ENCODE results near the gene DDX43. TPM values are rescaled to one million over a fixed set of nuclear protein-coding genes. Genes with fewer than 3 reads are reported as not detected.

Gene DDX43
- total RNA-seq, 1 experiment from 2014 or later, result 0.33 TPM

DNA sequence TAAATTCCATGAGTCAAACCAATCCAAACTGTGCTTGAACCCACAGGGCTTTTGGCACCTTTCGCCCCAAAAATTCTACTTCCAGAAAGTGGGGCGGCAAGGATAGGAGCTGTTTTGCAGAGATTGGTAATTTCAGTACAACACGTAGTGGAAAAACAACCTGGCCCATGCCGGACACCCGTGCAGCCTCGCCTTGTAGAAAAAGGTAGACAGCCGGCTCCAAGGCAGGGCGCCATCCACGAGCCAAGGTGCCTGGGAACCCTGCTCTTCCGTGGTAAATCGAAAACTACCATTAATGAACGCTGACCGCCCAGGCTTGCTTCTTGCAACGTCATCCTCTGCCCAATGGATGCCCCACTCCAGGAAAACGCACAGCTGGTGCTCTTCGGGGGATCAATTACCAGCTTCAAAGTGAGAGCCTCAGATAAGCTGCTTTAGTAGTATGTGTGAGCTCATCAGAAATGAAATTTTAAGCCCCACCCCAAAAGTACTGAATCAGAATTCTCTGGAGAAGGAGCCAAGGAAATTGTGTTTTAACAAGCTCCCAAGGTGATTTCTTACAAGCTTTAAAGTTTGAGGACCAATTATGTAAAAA is 26.8 kb upstream of the DDX43 start:
- no peak for TF ChIP-seq CTCF (conservative IDR thresholded peaks at IDR 0.05)
- no peak overlapping the region for H3T11ph ChIP-seq (ENCODE audit: low read length)
- no peak overlapping the region for H4K91ac ChIP-seq (ENCODE audit: insufficient read length, low read depth, low read length)
- DNase-seq, result no peak
- H3K4me2 ChIP-seq (ENCODE audit: insufficient read depth, insufficient read length, low read length), result no peak overlapping the region
- no peak overlapping the region for H2BK5ac ChIP-seq (ENCODE audit: insufficient read length, low read length)
- no peak overlapping the region for H4K5ac ChIP-seq (ENCODE audit: insufficient read length, low read depth, low read length)
- peaks cover 0 to 2% (median 0%) of the 10 kb centered on the region in 3 experiments; a peak in 2 of 7 replicates for H3K36me3 Mint-ChIP-seq (ENCODE audit: insufficient read depth in 1 of 3, low read depth in 3 of 3)
- H3K27ac Mint-ChIP-seq, result peak overlapping the region in 1 of 3 experiments; percentile 25; a peak in 2 of 7 replicates
- H3K9ac ChIP-seq (ENCODE audit: extremely low read depth, insufficient read length, low read length), result no peak overlapping the region
- H2BK15ac ChIP-seq (ENCODE audit: low read depth, low read length), result no peak overlapping the region
- H3K14ac ChIP-seq (ENCODE audit: insufficient read depth, low read length), result no peak overlapping the region
- WGBS (ENCODE audit: extremely low coverage, insufficient read length, low lambda C conversion rate), result no CpG with 5 or more reads among the region's 16 CpGs
- H3K79me1 ChIP-seq (ENCODE audit: insufficient read depth, low read depth, low read length, poor library complexity, severe bottlenecking), result no peaks in the 10 kb centered on the region
- no peak overlapping the region for H3K27ac ChIP-seq (ENCODE audit: insufficient read length, low read depth, low read length)
- no peak overlapping the region for H2AFZ ChIP-seq (ENCODE audit: low read length)
- H2AK5ac ChIP-seq (ENCODE audit: insufficient read length, low read length), result no peak overlapping the region
- H3K4me1 ChIP-seq (ENCODE audit: insufficient read depth, low read length), result peaks cover 2% of the 10 kb centered on the region; the same call in 1 of the 2 replicates
- no peak overlapping the region for H2BK20ac ChIP-seq (ENCODE audit: low read depth, low read length, poor library complexity, severe bottlenecking)
- H3K9me3 ChIP-seq (ENCODE audit: control insufficient read depth, low read depth, low read length), result no peaks in the 10 kb centered on the region
- H3K27me3 Mint-ChIP-seq (ENCODE audit: low read depth), result peaks cover 2% of the 10 kb centered on the region; the same call in 1 of the 2 replicates
- H3K23me2 ChIP-seq (ENCODE audit: insufficient read length, low read depth, low read length, poor library complexity, severe bottlenecking), result no peaks in the 10 kb centered on the region
- H4K8ac ChIP-seq (replicated peaks; ENCODE audit: insufficient read length, low read depth, low read length), result no peak overlapping the region
- H3K4ac ChIP-seq (ENCODE audit: low read depth, low read length), result no peak overlapping the region
- no peak overlapping the region for H2BK12ac ChIP-seq (ENCODE audit: insufficient read length, low read depth, low read length)
- no peak overlapping the region for H3K18ac ChIP-seq (ENCODE audit: insufficient read length, low read depth, low read length)
- H2BK120ac ChIP-seq (ENCODE audit: low read depth, low read length, poor library complexity, severe bottlenecking), result no peak overlapping the region
- peaks cover 0 to 12% of the 10 kb centered on the region in 2 experiments; a peak in 4 of 5 replicates for H3K9me3 Mint-ChIP-seq
- no peaks in the 10 kb centered on the region for H4K20me1 ChIP-seq (ENCODE audit: control insufficient read depth, insufficient read depth, insufficient read length)
- no peak overlapping the region for H3K56ac ChIP-seq (ENCODE audit: insufficient read length, low read depth, low read length)
- H3K4me3 Mint-ChIP-seq, result no peak overlapping the region
- H3K27me3 ChIP-seq (ENCODE audit: insufficient read depth, low read length), result no peaks in the 10 kb centered on the region
- no peak overlapping the region for H3K23ac ChIP-seq (ENCODE audit: insufficient read length, low read depth, low read length)
- H3K79me2 ChIP-seq (ENCODE audit: insufficient read depth, low read length), result no peaks in the 10 kb centered on the region
- peaks cover 10 to 13% of the 10 kb centered on the region in 2 experiments for H3K4me1 Mint-ChIP-seq

All from H9 (cell line).